Measurements from ENCODE around the gene ZNF341.

The ZNF341 gene

DNA sequence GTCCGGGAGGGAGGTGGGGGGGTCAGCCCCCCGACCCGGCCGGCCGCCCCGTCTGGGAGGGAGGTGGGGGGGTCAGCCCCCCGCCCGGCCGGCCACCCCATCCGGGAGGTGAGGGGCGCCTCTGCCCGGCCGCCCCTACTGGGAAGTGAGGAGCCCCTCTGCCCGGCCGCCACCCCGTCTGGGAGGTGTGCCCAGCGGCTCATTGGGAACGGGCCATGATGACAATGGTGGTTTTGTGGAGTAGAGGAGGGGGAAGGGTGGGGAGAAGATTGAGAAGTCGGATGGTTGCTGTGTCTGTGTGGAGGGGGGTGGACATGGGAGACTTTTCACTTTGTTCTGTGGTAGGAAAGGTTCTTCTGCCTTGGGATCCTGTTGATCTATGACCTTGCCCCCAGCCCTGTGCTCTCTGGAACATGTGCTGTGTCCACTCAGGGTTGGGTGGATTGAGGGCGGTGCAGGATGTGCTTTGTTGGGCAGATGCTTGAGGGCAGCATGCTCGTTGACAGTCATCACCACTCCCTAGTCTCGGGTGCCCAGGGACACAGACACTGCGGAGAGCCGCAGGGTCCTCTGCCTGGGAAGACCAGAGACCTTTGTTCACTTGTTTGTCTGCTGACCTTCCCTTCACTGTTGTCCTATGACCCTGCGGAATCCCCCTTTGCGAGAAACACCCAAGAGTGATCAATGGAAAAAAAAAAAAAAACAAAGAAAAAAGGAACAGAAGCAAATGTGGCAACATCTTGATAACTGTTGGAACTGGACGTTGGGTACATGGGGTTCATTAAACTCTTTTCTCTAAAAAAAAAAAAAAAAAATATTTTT lies 30.0 kb upstream of the ZNF341 start:
- no peak overlapping the region for H3K4me2 ChIP-seq
- no peaks in the 10 kb centered on the region for H4K20me1 ChIP-seq (ENCODE audit: insufficient read depth)
- no peak overlapping the region for H3K4me3 ChIP-seq (IDR thresholded peaks at IDR 0.05; ENCODE audit: insufficient read depth, low read depth, low read length)
- no peak overlapping the region for H3K27ac ChIP-seq
- no peaks in the 10 kb centered on the region for H3K36me3 ChIP-seq (ENCODE audit: insufficient read depth)
- no peaks in the 10 kb centered on the region for H3K79me2 ChIP-seq (ENCODE audit: insufficient read depth, low read depth)
- H3K4me1 ChIP-seq (ENCODE audit: low read depth, poor library complexity, severe bottlenecking): no peaks in the 10 kb centered on the region
- no peaks in the 10 kb centered on the region for H3K27me3 ChIP-seq (ENCODE audit: insufficient read depth, low read depth)
- H3K9ac ChIP-seq: no peak overlapping the region
- TF ChIP-seq, protein P1, sequence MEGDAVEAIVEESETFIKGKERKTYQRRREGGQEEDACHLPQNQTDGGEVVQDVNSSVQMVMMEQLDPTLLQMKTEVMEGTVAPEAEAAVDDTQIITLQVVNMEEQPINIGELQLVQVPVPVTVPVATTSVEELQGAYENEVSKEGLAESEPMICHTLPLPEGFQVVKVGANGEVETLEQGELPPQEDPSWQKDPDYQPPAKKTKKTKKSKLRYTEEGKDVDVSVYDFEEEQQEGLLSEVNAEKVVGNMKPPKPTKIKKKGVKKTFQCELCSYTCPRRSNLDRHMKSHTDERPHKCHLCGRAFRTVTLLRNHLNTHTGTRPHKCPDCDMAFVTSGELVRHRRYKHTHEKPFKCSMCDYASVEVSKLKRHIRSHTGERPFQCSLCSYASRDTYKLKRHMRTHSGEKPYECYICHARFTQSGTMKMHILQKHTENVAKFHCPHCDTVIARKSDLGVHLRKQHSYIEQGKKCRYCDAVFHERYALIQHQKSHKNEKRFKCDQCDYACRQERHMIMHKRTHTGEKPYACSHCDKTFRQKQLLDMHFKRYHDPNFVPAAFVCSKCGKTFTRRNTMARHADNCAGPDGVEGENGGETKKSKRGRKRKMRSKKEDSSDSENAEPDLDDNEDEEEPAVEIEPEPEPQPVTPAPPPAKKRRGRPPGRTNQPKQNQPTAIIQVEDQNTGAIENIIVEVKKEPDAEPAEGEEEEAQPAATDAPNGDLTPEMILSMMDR (conservative IDR thresholded peaks at IDR 0.05; ENCODE audit: low read depth, low read length): no peak
- no peak overlapping the region for H2AFZ ChIP-seq (ENCODE audit: low read depth)

DNA sequence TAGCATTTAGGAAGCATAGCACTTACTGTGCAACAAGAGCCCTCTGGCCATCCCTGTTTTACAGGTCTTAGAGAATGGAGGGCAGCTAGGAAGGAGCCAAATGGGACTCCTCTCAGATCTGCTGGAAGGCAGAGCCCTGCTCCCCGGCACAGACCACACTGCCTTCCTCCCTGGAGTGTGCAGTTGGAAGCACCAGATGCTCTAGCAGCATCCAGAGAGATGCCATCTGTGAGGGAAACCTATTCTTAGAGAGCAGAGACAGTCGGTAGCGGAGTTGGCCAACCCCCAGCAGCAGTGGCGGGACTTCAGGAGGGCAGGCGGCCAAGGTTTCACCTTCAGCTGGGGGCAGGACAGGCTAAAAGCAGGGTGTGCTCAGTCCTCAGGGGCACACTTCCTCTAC lies 28.9 kb upstream of the ZNF341 start:
- Histone ChIP-seq H3K9ac (no peak overlapping the region), H3K27me3 (ENCODE audit: insufficient read depth, low read depth) (no peaks in the 10 kb centered on the region), H3K4me2 (no peak overlapping the region), H4K20me1 (ENCODE audit: insufficient read depth) (no peaks in the 10 kb centered on the region), H3K36me3 (ENCODE audit: insufficient read depth) (no peaks in the 10 kb centered on the region), H3K27ac (no peak overlapping the region), H2AFZ (ENCODE audit: low read depth) (no peak overlapping the region), H3K4me3 (IDR thresholded peaks at IDR 0.05; ENCODE audit: insufficient read depth, low read depth, low read length) (no peak overlapping the region), H3K79me2 (ENCODE audit: insufficient read depth, low read depth) (no peaks in the 10 kb centered on the region), H3K4me1 (ENCODE audit: low read depth, poor library complexity, severe bottlenecking) (no peaks in the 10 kb centered on the region)
- TF ChIP-seq, protein P1 (conservative IDR thresholded peaks at IDR 0.05; ENCODE audit: low read depth, low read length): no peak

DNA sequence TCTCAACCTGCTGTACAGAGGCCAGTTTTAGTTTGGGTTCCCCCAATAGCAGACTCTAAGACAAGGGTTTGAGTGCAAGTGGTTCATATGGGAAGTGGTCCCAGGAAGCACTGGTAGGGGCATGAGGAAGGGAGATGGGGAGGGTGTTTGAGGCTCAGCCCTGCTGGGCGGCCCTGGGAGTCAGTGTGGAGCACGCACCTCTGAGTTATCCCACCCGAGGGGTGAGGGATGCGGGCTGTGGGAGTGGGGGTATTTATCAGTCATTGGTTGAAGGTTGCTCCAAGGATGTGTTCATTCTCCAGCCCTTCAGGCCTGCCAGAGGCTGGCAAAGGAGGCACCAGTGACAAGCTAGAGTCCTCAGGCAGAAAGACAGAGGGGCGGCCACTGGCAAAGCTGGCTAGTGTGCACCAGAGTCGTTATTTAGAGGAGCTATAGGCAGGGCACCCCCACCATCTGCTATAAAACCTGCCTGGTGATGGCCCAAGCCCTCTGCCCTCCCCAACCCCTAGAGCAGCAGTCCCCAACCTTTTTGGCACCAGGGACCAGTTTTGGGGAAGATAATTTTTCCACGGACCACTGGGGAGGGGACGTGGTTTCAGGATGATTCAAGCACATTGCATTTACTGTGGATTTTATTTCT lies 28.2 kb upstream of the ZNF341 start:
- Histone ChIP-seq H3K27ac (no peak overlapping the region), H3K4me3 (IDR thresholded peaks at IDR 0.05; ENCODE audit: insufficient read depth, low read depth, low read length) (no peak overlapping the region), H3K36me3 (ENCODE audit: insufficient read depth) (no peaks in the 10 kb centered on the region), H3K9ac (no peak overlapping the region), H2AFZ (ENCODE audit: low read depth) (no peak overlapping the region), H3K79me2 (ENCODE audit: insufficient read depth, low read depth) (no peaks in the 10 kb centered on the region), H3K4me2 (no peak overlapping the region), H3K27me3 (ENCODE audit: insufficient read depth, low read depth) (no peaks in the 10 kb centered on the region), H3K4me1 (ENCODE audit: low read depth, poor library complexity, severe bottlenecking) (peaks cover 6% of the 10 kb centered on the region), H4K20me1 (ENCODE audit: insufficient read depth) (no peaks in the 10 kb centered on the region)
- TF ChIP-seq, protein P1 (conservative IDR thresholded peaks at IDR 0.05; ENCODE audit: low read depth, low read length): no peak

DNA sequence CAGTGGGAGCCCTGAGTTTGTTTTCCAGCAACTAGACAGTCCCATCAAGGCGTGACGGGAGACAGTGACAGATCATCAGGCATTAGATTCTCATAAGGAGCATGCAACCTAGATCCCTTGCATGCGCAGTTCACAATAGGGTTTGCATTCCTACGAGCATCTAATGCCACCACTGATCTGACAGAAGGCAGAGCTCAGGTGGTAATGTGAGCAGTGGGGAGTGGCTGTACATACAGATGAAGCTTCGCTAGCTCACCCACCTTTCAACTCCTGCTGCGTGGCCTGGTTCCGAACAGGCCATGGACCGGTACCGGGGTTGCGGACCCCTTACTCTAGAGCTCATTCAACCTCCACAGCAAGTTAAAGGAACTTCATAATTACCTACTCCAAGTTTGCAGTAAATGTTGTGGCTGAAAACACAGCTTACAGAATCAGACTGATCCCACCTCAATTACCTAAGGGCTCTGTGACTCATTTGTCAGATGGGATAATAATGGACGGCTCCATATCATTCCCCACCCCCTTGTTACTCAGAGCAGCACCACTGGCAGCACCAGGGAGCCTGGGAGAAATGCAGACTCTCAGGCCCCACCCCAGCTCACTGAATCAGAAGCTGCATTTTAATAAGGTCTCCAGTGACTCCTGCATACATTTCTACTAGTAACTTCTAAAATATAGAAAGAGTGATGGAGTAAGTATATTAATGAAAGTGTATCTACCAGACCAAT lies 27.4 kb upstream of the ZNF341 start:
- Histone ChIP-seq H3K4me3 (IDR thresholded peaks at IDR 0.05; ENCODE audit: insufficient read depth, low read depth, low read length) (no peak overlapping the region), H3K4me2 (no peak overlapping the region), H3K9ac (no peak overlapping the region), H3K4me1 (ENCODE audit: low read depth, poor library complexity, severe bottlenecking) (peaks cover 13% of the 10 kb centered on the region), H3K36me3 (ENCODE audit: insufficient read depth) (no peaks in the 10 kb centered on the region), H3K79me2 (ENCODE audit: insufficient read depth, low read depth) (no peaks in the 10 kb centered on the region), H2AFZ (ENCODE audit: low read depth) (no peak overlapping the region), H3K27me3 (ENCODE audit: insufficient read depth, low read depth) (no peaks in the 10 kb centered on the region), H3K27ac (no peak overlapping the region), H4K20me1 (ENCODE audit: insufficient read depth) (no peaks in the 10 kb centered on the region)
- TF ChIP-seq, protein P1 (conservative IDR thresholded peaks at IDR 0.05; ENCODE audit: low read depth, low read length): no peak
